ENCODE measurements around the gene ZNF208. TPM values are rescaled to one million over a fixed set of nuclear protein-coding genes. Genes with fewer than 3 reads are reported as not detected.

Gene ZNF208
- total RNA-seq, 5 donors from 2014 or later (not counting 1 experiment from before 2014, with no cell fraction given), result 1.9 to 6.7 (median 3.2) TPM

DNA sequence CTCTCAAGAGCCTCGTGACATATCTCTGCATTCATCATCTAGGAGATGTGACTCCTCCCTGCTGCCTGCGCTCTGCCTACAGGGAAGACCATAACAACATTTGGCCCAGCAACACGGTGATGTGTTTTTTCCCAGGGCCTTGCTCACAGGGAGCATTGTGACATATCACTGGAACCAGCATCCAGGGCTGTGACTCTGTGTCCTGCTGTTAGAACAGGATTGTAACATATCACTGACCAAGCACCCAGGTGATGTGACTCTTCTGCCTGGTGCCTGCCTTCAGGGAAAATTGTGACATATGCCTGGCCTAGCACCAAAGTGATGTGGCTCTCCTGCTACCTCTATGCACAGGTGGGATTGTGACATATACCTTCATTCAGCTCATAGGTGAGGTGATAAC, 95.3 kb downstream of the ZNF208 start:
- H3K36me3 ChIP-seq (ENCODE audit: control insufficient read depth in 2 of 2, extremely low read depth in 1 of 2, insufficient read depth in 1 of 2, low read length in 1 of 2), result no peaks in the 10 kb centered on the region
- no peak overlapping the region for H3K27ac Mint-ChIP-seq

DNA sequence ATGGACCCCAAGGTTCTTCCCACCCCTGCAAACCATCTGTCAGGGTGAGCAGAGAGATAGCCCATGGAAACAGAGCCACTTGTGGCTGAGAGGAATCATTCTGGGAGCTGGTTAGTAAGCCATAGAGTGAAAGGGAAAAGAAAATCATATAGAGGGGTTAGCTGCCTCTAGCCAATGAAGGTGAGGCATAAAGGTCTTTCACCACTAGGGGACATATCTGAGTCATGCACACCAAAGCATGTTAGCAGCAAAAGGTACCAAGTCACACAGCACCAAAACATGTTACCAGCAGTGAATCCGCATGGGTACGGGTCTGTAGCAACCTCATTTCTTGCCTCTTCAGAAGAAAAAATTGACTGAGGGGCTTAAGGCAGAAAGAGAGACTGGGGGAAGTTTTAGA, 98.1 kb downstream of the ZNF208 start:
- no peaks in the 10 kb centered on the region for H3K4me1 ChIP-seq (ENCODE audit: control insufficient read depth in 1 of 2, extremely low read depth in 1 of 2, insufficient read depth in 2 of 2, low read length in 2 of 2)
- no peak overlapping the region for H3K27ac ChIP-seq (ENCODE audit: low read length)
- ChIA-PET CTCF (no interaction called here), POLR2A (no interaction called here)
- ATAC-seq (replicated peaks in 1 of 4) (no peak), DNase-seq (no peak)
- Mint-ChIP-seq H3K27ac (no peak overlapping the region), H3K4me1 (no peaks in the 10 kb centered on the region), H3K9me3 (peaks cover 3 to 32% (median 24%) of the 10 kb centered on the region in 3 donors), H3K36me3 (no peaks in the 10 kb centered on the region), H3K27me3 (no peaks in the 10 kb centered on the region), H3K4me3 (no peak overlapping the region)
- peaks cover 2% of the 10 kb centered on the region for H3K9me3 ChIP-seq
- H3K36me3 ChIP-seq (ENCODE audit: control insufficient read depth in 2 of 2, extremely low read depth in 1 of 2, insufficient read depth in 1 of 2, low read length in 1 of 2), result no peaks in the 10 kb centered on the region
- H3K27me3 ChIP-seq (replicated peaks in 1 of 2; ENCODE audit: control insufficient read depth in 2 of 2, extremely low read depth in 1 of 2, insufficient read depth in 2 of 2, low read length in 1 of 2), result no peaks in the 10 kb centered on the region
- no peak overlapping the region for H3K4me3 ChIP-seq (ENCODE audit: control insufficient read depth in 1 of 2, extremely low read depth in 1 of 2, low read length in 1 of 2)
- no CpG with 5 or more reads among the region's 2 CpGs for WGBS (ENCODE audit: insufficient coverage)

More for the DNA sequence above, 95.3 kb downstream of the ZNF208 start:
- Mint-ChIP-seq H3K4me3 (no peak overlapping the region), H3K27me3 (no peaks in the 10 kb centered on the region), H3K4me1 (no peaks in the 10 kb centered on the region), H3K36me3 (no peaks in the 10 kb centered on the region), H3K9me3 (peaks cover 15 to 43% (median 42%) of the 10 kb centered on the region in 3 donors)
- DNase-seq (no peak), ATAC-seq (replicated peaks in 1 of 4) (no peak)
- Histone ChIP-seq H3K27ac (ENCODE audit: low read length) (no peak overlapping the region), H3K4me1 (ENCODE audit: control insufficient read depth in 1 of 2, extremely low read depth in 1 of 2, insufficient read depth in 2 of 2, low read length in 2 of 2) (no peaks in the 10 kb centered on the region), H3K4me3 (ENCODE audit: control insufficient read depth in 1 of 2, extremely low read depth in 1 of 2, low read length in 1 of 2) (no peak overlapping the region), H3K9me3 (no peaks in the 10 kb centered on the region), H3K27me3 (replicated peaks in 1 of 2; ENCODE audit: control insufficient read depth in 2 of 2, extremely low read depth in 1 of 2, insufficient read depth in 2 of 2, low read length in 1 of 2) (no peaks in the 10 kb centered on the region)
- WGBS (ENCODE audit: insufficient coverage), result 45% methylated on average over 3 of the region's 3 CpGs
- ChIA-PET POLR2A (no interaction called here), CTCF (no interaction called here)

DNA sequence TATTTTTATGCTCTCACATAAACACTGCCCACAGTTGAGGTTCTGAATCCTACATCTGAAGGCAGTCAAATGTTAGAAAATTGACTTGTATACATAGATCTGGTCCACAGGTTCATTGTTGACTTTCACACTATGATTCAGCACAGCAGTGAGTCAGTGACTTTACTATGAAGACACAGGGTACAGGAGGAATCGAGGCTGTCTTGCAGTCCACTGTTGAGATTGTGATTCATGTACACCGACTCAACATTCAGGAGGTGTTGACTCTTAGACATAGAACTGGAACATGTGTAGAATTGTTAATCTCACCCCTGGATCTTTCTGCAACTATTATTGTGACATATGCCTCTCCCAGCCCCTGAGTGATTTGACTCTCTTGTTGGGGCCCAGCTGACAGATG, 100.4 kb downstream of the ZNF208 start:
- no CpG with 5 or more reads among the region's 2 CpGs for WGBS (ENCODE audit: insufficient coverage)
- H3K9me3 ChIP-seq, result peaks cover 2% of the 10 kb centered on the region
- Mint-ChIP-seq H3K4me1 (no peaks in the 10 kb centered on the region), H3K27ac (no peak overlapping the region), H3K4me3 (no peak overlapping the region), H3K36me3 (no peaks in the 10 kb centered on the region), H3K9me3 (peaks cover 3 to 24% (median 22%) of the 10 kb centered on the region in 3 donors), H3K27me3 (no peaks in the 10 kb centered on the region)
- H3K36me3 ChIP-seq (ENCODE audit: control insufficient read depth in 2 of 2, extremely low read depth in 1 of 2, insufficient read depth in 1 of 2, low read length in 1 of 2), result no peaks in the 10 kb centered on the region
- no peaks in the 10 kb centered on the region for H3K4me1 ChIP-seq (ENCODE audit: control insufficient read depth in 1 of 2, extremely low read depth in 1 of 2, insufficient read depth in 2 of 2, low read length in 2 of 2)
- DNase-seq, result no peak
- H3K27ac ChIP-seq (ENCODE audit: low read length), result no peak overlapping the region
- no peaks in the 10 kb centered on the region for H3K27me3 ChIP-seq (replicated peaks in 1 of 2; ENCODE audit: control insufficient read depth in 2 of 2, extremely low read depth in 1 of 2, insufficient read depth in 2 of 2, low read length in 1 of 2)
- ChIA-PET POLR2A (no interaction called here), CTCF (no interaction called here)
- no peak overlapping the region for H3K4me3 ChIP-seq (ENCODE audit: control insufficient read depth in 1 of 2, extremely low read depth in 1 of 2, low read length in 1 of 2)
- ATAC-seq (replicated peaks in 1 of 4), result no peak

DNA sequence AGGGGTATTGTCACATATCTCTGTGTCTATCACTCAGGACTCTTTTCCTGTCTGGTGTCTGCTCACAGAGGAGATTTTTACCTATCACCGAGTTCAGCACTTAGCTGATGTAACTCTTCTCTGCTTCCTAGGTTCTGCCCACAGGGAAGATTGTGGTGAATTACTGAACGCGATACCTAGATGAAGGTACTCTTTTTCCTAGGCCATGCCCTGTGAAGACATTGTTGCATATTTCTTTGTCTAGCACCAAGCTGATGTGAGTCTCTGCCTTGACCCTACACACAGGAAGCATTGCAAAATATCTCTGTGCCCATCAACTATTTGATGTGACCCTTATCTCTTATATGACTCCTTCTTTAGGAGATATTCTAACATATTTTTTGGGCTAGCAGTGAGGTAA, 102.7 kb downstream of the ZNF208 start:
- Mint-ChIP-seq H3K4me3 (no peak overlapping the region), H3K4me1 (no peaks in the 10 kb centered on the region), H3K27me3 (no peaks in the 10 kb centered on the region), H3K9me3 (peaks cover 0 to 20% (median 18%) of the 10 kb centered on the region in 3 donors), H3K27ac (no peak overlapping the region), H3K36me3 (no peaks in the 10 kb centered on the region)
- Histone ChIP-seq H3K27me3 (replicated peaks in 1 of 2; ENCODE audit: control insufficient read depth in 2 of 2, extremely low read depth in 1 of 2, insufficient read depth in 2 of 2, low read length in 1 of 2) (no peaks in the 10 kb centered on the region), H3K4me3 (ENCODE audit: control insufficient read depth in 1 of 2, extremely low read depth in 1 of 2, low read length in 1 of 2) (no peak overlapping the region), H3K9me3 (peaks cover 2% of the 10 kb centered on the region), H3K4me1 (ENCODE audit: control insufficient read depth in 1 of 2, extremely low read depth in 1 of 2, insufficient read depth in 2 of 2, low read length in 2 of 2) (no peaks in the 10 kb centered on the region), H3K27ac (ENCODE audit: low read length) (no peak overlapping the region), H3K36me3 (ENCODE audit: control insufficient read depth in 2 of 2, extremely low read depth in 1 of 2, insufficient read depth in 1 of 2, low read length in 1 of 2) (no peaks in the 10 kb centered on the region)
- POLR2A ChIA-PET, result no interaction called here
- CTCF ChIA-PET, result no interaction called here
- ATAC-seq (replicated peaks in 1 of 4) (no peak), DNase-seq (no peak)
- 89% methylated on average over 2 of the region's 3 CpGs for WGBS (ENCODE audit: insufficient coverage)

DNA sequence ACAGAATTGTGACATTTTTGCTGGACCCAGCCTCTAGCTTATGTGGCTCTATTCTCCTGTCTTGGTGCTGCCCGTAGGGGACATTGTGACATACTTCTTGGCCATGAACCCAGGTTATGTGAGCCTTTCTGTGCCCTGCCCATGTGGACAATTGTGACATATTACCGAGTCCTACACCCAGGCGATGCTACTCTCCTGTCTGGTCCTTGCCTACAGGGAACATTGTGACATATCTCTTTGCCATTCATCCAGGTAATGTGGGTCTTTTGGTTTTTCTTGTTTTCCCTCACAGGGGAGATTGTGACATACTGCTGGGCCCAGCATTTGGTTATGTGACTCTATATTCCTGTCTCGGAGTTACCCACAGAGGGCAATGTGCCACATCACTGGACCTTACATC, 103.2 kb downstream of the ZNF208 start:
- WGBS (ENCODE audit: insufficient coverage), result 92% methylated on average over 3 of the region's 4 CpGs
- H3K9me3 Mint-ChIP-seq, result peaks cover 0 to 18% (median 15%) of the 10 kb centered on the region in 3 donors

DNA sequence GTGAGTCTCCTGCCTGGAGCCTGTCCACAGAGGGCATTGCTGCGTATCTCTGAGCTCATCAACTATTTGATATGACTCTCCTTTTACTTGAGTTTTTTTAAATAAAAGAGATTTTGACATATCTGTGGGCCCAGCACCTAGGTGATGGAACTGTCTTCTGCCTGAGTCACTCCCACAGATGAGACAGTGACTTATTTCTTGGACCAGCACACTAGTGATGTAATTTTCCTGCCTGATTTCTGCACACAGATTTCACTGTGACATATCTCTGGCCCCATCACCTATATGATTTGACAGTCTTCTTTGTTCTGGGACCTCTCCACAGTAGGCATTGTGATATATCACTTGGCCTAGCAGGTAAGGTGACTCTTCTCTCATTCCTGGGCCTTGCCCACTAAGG, 108.2 kb downstream of the ZNF208 start:
- ChIA-PET CTCF (no interaction called here), POLR2A (no interaction called here)
- no peaks in the 10 kb centered on the region for H3K4me1 Mint-ChIP-seq
- Histone ChIP-seq H3K36me3 (ENCODE audit: control insufficient read depth in 2 of 2, extremely low read depth in 1 of 2, insufficient read depth in 1 of 2, low read length in 1 of 2) (no peaks in the 10 kb centered on the region), H3K27ac (ENCODE audit: low read length) (no peak overlapping the region), H3K4me3 (ENCODE audit: control insufficient read depth in 1 of 2, extremely low read depth in 1 of 2, low read length in 1 of 2) (no peak overlapping the region), H3K9me3 (no peaks in the 10 kb centered on the region), H3K4me1 (ENCODE audit: control insufficient read depth in 1 of 2, extremely low read depth in 1 of 2, insufficient read depth in 2 of 2, low read length in 2 of 2) (no peaks in the 10 kb centered on the region), H3K27me3 (replicated peaks in 1 of 2; ENCODE audit: control insufficient read depth in 2 of 2, extremely low read depth in 1 of 2, insufficient read depth in 2 of 2, low read length in 1 of 2) (no peaks in the 10 kb centered on the region)
- H3K36me3 Mint-ChIP-seq, result no peaks in the 10 kb centered on the region
- H3K4me3 Mint-ChIP-seq, result no peak overlapping the region
- no peak for ATAC-seq (replicated peaks in 1 of 4)
- no peak for DNase-seq
- no peak overlapping the region for H3K27ac Mint-ChIP-seq
- H3K9me3 Mint-ChIP-seq, result peaks cover 0 to 13% (median 11%) of the 10 kb centered on the region in 3 donors
- no CpG with 5 or more reads among the region's 1 CpG for WGBS (ENCODE audit: insufficient coverage)
- no peaks in the 10 kb centered on the region for H3K27me3 Mint-ChIP-seq

More for the DNA sequence above, 103.2 kb downstream of the ZNF208 start:
- DNase-seq, result no peak
- Histone ChIP-seq H3K4me1 (ENCODE audit: control insufficient read depth in 1 of 2, extremely low read depth in 1 of 2, insufficient read depth in 2 of 2, low read length in 2 of 2) (no peaks in the 10 kb centered on the region), H3K4me3 (ENCODE audit: control insufficient read depth in 1 of 2, extremely low read depth in 1 of 2, low read length in 1 of 2) (no peak overlapping the region), H3K9me3 (peaks cover 2% of the 10 kb centered on the region), H3K27ac (ENCODE audit: low read length) (no peak overlapping the region), H3K27me3 (replicated peaks in 1 of 2; ENCODE audit: control insufficient read depth in 2 of 2, extremely low read depth in 1 of 2, insufficient read depth in 2 of 2, low read length in 1 of 2) (no peaks in the 10 kb centered on the region), H3K36me3 (ENCODE audit: control insufficient read depth in 2 of 2, extremely low read depth in 1 of 2, insufficient read depth in 1 of 2, low read length in 1 of 2) (no peaks in the 10 kb centered on the region)
- ChIA-PET CTCF (no interaction called here), POLR2A (no interaction called here)
- ATAC-seq (replicated peaks in 1 of 4), result no peak
- no peaks in the 10 kb centered on the region for H3K4me1 Mint-ChIP-seq
- H3K27ac Mint-ChIP-seq, result no peak overlapping the region
- no peaks in the 10 kb centered on the region for H3K27me3 Mint-ChIP-seq
- no peak overlapping the region for H3K4me3 Mint-ChIP-seq
- H3K36me3 Mint-ChIP-seq, result no peaks in the 10 kb centered on the region

DNA sequence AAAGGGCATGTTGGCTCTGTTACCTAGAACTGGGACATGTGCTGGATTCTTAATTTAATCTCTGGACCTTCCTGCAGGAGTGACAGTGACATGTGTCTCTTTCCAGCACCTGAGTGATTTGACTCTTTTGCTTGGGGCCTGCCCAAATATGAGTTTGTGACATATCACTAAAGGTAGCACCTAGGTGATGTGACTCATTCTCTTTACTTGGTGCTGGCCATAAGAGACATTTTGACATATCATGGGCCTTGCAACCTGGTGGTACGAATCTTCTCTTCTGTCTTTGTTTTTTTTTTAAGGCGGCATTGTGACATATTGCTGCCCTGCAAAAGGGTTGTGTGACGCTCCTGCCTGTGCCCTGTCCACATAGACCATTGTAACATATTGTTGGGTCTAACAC, 108.9 kb downstream of the ZNF208 start:
- Histone ChIP-seq H3K4me3 (ENCODE audit: control insufficient read depth in 1 of 2, extremely low read depth in 1 of 2, low read length in 1 of 2) (no peak overlapping the region), H3K4me1 (ENCODE audit: control insufficient read depth in 1 of 2, extremely low read depth in 1 of 2, insufficient read depth in 2 of 2, low read length in 2 of 2) (no peaks in the 10 kb centered on the region), H3K27me3 (replicated peaks in 1 of 2; ENCODE audit: control insufficient read depth in 2 of 2, extremely low read depth in 1 of 2, insufficient read depth in 2 of 2, low read length in 1 of 2) (no peaks in the 10 kb centered on the region), H3K9me3 (no peaks in the 10 kb centered on the region), H3K36me3 (ENCODE audit: control insufficient read depth in 2 of 2, extremely low read depth in 1 of 2, insufficient read depth in 1 of 2, low read length in 1 of 2) (no peaks in the 10 kb centered on the region), H3K27ac (ENCODE audit: low read length) (no peak overlapping the region)
- Mint-ChIP-seq H3K27ac (no peak overlapping the region), H3K36me3 (no peaks in the 10 kb centered on the region), H3K4me3 (no peak overlapping the region), H3K4me1 (no peaks in the 10 kb centered on the region), H3K27me3 (no peaks in the 10 kb centered on the region), H3K9me3 (peaks cover 2 to 16% (median 13%) of the 10 kb centered on the region in 3 donors)
- ATAC-seq (replicated peaks in 1 of 4) (no peak), DNase-seq (no peak)
- 76% methylated on average over 3 of the region's 3 CpGs for WGBS (ENCODE audit: insufficient coverage)
- ChIA-PET CTCF (no interaction called here), POLR2A (no interaction called here)
